ENCODE data around the gene C4orf36.
"Not testable (repeated sequence)": the region's sequence is repeated elsewhere in the genome, so short reads cannot be mapped to it uniquely, and the experiment has no call there.

The C4orf36 gene

DNA sequence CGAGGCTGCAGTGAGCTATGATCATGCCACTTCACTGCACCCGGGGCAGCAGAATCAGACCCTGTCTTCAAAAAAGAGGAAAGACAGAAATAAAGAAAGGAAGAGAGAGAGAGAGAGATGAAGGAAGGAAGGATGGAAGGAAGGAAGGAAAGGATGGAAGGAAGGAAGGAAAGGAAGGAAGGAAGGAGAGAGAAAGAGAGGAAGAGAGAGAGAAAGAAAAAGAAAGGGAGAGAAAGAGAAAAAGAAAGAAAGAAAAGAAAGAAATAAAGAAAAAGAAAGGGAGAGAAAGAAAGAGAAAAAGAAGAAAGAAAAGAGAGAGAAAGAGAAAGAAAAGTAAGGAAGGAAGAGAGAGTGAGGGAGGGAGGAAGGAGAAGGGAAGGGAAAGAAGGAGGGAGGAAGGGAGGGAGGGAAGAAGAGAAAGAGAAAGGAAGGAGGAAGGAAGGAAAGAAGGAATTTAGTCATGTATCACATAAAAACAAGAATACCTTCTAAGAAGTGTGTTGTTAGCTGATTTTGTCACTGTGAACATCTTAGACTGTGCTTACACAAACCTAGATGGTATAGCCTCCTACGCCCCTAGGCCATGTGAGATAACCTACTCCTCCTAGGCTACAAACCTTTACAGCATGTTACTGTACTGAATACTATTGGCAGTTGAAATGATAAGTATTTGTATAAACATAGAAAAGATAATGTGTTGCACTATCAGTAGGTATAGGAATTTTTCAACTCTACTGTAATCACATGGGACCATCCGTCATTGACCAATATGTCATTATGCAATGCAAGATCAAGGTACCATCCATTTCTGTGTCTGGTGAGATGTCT lies 25.2 kb upstream of the C4orf36 start:
- no peak for DNase-seq (ENCODE audit: low spot score)

DNA sequence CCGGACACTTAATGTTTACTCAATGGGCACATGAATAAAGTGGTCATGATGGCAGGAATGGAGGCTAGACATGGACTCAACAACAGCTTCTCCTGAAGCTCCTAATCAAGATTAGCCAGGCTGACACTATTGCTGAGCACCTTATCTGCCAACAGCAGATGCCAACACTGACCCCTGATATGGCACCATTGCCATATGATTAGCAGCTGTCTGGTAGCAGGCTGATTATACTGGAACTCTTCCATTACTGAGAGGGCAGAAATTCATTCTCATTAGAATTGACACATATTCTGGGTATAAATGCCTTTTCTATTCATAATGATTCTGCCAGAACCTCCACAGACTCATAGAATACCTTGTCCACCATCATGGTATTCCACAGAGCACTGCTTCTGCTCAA lies 24.2 kb upstream of the C4orf36 start:
- DNase-seq (ENCODE audit: low spot score): no peak

DNA sequence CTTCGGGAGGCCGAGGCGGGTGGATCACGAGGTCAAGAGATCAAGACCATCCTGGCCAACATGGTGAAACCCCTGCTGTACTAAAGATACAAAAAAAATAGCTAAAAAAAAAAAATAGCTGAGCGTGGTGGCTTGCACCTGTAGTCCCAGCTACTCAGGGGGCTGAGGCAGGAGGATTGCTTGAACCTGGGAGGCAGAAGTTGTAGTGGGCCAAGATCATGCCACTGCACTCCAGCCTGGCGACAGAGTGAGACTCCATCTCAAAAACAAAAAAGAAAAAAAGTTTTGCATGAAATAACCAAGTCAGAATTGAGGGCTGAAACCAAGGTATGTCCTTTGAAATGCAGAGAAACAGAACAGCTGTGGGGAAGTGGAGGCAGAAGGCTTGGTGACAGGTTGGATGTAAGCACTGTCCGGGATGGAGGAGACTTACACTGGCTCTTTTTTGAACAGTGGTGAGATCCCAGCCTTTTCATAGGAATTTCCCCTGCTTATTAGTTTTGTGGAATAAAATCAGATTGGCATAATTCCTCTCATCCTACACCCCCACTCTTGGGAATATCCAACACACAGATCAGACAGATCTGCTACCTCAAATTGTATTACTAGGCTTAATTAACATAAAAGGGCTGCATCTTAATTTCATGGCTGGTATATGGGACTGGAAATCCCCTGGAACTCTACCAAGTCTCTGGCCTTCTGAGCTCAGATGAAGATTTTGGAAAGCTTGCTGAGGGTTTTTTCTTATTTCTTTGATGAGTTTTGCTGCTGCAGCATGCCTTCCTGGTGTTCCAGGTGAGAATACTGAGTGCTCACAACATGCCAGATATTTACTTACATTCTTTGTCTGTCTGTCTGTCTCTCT lies 18.8 kb upstream of the C4orf36 start:
- no peak for DNase-seq (ENCODE audit: low spot score)

DNA sequence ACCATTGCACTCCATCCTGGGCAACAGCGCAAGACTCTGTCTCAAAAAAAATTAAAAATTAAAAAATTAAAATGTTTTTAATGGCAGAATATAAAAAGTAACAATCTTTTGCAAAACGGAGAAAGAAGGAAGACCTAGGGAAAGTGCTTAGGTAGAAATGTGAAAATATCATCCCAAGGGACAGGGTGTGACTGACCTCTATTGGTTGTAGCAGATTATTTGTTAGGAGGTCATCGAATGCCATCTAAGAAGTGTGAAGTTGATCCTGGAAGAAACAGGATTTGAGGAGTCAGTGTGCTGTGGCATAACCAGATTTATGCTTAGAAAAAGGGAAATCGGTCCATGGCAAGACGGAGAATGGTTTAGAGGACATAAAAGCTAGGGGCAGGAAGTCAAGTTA lies 18.1 kb upstream of the C4orf36 start:
- DNase-seq (ENCODE audit: low spot score): no peak

DNA sequence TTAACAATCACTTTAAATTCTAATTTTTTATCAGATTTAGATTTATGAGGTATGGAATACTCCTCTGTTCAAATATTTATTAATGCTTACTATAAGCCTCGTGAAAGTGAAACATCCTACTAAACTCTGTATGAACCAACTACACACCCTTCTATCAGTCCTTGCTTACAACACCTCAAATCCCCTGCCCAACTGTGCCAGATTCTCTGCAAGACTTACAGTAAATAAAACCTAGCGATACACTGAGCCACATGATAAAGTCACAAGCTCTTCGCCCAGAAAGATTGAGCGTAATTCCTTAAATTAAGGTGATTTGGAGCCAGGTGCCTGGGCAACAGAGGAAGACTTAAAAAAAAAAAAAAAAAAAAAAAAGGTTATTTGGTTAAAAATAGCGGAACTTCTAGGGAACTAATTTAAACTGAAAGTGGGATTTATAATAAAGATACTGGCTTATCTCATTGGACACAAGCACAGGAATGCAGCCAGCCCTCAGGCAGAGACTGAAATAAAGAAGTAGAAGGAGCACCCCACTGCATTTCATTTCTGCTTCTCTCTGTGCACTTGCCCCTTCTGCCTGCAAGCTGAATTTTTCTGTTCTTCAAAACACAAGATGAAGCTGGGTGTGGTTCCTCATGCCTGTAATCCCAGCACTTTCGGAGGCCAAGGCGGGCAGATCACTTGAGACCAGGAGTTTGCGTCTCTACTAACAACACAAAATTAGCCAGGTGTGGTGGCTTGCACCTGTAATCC lies 17.5 kb upstream of the C4orf36 start:
- no peak for DNase-seq (ENCODE audit: low spot score)

DNA sequence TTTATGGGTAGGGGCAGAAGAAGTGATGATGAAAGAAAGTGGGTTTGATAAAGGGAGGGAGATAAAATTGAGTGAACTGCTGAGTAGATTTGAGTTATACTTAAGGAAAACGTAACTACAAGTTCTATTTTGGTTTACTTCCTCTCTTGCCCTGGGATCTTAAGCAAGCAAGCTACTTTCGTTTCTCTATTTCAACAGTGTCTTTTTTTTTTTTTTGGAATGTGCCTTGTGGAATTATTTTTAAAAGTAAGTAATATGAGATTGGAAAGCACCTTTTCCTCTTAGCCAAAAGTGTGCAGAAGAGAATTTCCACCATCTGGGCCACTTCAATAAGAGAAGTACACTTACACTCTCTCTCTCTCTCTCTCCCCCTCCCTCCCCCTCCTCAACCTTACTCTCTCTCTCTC lies 16.0 kb upstream of the C4orf36 start:
- DNase-seq (ENCODE audit: low spot score): no peak

DNA sequence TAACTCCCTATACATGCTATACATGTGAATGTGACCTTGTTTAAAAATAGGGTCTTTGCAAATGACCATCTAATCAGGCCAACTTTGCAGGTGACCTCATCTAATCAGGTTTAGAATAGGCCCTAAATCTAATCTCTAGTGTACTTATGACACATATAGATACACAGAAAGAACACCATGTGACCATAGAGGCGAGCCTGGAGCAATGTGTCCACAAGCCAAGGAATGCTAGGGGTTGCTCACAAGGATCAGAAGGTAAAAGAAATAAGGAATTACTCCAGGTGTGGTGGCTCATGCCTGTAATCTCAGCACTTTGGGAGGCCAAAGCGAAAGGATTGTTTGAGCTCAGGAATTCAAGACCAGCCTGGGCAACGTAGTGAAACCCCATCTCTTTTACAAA lies 9.6 kb upstream of the C4orf36 start:
- no peak for DNase-seq (ENCODE audit: low spot score)

DNA sequence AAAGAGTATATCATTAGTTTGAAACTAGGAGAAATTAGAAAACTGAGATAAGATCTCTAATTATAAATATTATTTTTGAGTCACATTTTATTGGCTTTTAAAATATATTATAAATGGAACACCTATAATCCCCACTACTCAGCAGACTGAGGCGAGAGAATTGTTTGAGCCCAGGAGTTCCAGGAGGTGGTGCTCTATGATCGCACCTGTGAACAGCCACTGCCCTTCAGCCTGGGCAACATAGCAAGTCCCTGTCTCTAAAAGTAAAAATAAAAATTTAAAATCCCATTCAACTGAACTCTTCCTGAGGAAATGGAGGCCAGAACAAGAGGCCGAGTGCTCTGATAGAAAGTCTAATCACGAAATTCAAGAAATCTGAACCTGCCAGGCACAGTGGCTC lies 6.3 kb upstream of the C4orf36 start:
- DNase-seq (ENCODE audit: low spot score): no peak

DNA sequence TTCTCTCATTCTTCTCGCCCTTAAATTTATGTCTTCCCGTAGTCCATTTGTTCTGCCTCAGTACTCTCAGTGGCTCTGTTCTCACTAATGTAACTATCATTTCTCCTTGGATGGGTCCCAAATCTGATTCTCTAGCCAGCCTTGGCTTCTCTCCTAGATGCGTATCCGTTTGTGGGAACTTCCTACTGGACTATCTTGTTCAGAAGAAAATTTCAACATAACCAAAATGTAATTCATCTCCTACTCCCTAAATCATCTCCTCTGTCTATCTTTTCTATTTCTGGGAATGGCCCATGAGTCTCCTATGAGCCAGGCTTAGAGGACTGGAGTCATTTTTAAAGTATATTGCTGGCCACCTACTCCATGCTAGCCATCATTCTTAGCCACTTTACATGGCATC lies 4.4 kb upstream of the C4orf36 start:
- DNase-seq (ENCODE audit: low spot score): no peak

DNA sequence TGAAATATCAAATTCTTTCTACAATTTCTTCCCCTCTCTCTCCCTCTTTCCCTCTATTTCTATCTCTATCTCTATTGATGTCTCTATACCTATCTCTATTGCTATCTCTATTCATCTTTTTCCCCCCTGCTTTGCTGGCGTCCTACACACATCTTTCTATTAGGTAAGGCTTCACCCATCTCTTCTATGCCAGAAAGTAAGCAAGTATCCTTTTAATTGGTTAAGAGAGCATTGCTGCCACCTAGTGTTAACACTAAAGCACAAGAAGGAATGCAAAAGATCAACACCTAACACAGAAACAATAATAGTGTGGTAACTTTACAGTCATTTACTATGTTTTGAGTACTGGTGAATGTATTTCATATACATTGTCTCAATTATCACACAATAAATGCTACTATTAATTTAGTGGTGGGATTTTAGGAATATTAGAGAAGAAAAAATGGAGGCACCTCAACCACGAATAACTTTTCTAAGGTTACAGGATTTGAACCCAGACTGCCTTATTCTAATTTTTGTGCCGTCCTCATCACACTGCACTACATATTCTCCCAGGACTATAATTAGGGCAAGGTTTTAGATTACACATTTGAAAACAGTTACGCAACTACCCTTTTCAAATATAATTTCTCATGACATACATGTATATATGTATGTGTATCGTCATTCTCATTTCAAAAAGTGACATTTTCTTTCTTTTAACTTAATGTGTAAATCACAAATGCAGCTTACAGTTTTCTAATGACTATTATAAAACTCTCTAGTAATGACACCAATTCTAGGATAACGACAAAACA lies 3.7 kb upstream of the C4orf36 start:
- peak; percentile 67 for DNase-seq (ENCODE audit: low spot score)

DNA sequence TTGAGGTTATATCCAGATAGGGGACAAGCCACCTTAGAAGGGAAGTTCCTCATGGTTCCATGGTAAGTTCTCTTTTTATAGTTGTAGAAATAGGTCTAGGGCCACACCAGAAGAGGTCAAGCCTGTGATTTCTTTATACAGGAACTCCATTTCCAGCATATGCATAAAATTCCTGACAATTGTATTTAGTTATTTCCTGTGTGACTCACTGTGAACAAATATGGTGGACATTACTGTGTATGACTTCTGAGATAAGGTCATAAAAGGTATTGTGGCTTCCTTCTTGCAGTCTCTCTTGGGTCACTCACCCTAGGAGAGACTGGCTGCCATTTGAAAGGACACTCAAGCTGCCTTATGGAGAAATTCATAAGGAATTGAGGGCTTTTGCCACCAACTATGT lies 2.2 kb upstream of the C4orf36 start:
- DNase-seq (ENCODE audit: low spot score): no peak

DNA sequence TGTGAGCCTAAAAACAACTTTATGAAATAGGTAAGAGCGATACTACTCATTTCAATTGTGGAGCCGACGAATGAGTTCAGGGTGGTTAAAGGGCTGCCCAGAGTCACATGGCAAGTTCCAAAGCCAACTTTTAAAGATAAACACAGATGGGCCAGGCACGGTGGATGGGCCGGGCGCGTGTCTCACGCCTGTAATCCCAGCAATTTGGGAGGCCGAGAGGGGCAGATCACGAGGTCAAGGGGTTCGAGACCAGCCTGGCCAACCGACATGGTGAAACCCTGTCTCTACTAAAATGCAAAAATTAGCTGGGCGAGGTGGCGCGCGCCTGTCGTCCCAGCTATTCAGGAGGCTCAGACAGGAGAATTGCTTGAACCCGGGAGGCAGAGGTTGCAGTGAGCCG lies 914 bp upstream of the C4orf36 start:
- no peak for DNase-seq (ENCODE audit: low spot score)

DNA sequence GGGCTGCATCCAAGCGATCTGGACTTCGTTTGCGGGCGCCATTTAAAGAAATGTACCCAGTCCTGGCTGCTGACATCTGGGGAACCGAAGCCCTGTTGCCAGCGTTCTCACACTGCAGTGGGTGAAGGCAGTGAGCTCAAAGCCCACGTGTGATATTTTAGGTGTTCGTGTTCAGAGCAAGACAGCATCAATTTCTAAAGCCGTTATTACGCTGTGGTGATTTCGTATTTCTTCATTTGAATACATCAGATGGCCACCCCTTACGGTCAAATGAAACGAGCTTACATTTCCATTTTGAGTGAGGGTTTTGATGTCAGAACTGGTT lies 376 bp upstream of the C4orf36 start:
- DNase-seq (ENCODE audit: low spot score): no peak

DNA sequence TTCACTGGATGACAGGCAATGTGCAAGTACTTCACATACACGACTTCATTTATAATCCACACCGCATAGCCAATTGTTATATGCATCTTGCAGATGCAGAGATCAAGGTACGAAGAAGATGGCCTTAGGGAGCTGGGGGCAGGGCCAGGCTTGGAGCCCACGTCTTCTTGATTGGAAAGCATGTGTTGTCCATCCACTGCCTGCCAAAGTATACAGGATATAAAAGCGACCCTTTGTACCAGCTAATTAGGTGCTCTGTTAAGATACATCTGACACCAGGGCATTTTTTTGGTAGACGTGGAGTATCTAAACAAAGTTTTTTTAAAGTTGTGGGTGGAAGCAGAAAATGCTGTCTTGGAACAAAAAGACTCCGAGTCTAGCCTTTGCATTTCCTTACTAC lies 1.4 kb downstream of the C4orf36 start:
- DNase-seq (ENCODE audit: low spot score): no peak

DNA sequence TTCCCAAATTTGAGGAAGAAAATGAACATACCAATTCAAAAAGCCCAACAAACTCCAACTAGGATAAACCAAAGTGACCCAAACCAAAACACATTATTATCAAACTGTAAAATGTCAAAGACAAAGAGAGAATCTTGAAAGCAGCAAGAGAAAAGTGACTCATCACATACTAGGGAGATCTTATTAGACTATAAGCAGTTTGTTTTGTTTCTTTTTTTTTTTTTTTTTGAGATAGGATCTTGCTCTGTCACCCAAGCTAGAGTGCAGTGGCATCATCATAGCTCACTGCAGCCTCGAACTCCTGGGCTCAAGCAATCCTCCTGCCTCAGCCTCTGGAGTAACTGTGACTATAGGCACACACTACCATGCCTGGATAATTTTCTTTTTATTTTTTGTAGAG lies 12.6 kb downstream of the C4orf36 start:
- DNase-seq (ENCODE audit: low spot score): no peak

DNA sequence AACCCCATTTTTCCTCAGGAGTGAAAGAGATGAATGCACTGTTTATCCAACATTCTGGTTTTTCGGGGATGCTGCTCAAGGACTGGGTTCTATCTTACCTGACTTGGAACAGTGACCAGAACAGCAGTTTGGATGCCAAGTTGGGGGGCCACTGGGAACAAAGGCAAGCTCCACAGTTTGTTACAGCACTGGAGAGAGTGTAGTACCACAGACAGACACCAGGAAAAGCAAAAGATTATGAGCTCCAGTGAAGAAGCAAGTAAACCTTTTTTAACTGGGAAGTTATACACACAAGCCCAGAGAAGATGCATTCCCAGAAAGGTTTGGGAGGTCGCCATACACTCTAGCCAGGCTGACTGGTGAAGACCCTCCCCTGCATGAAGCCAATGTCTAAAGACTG lies 13.6 kb downstream of the C4orf36 start:
- no peak for DNase-seq (ENCODE audit: low spot score)

DNA sequence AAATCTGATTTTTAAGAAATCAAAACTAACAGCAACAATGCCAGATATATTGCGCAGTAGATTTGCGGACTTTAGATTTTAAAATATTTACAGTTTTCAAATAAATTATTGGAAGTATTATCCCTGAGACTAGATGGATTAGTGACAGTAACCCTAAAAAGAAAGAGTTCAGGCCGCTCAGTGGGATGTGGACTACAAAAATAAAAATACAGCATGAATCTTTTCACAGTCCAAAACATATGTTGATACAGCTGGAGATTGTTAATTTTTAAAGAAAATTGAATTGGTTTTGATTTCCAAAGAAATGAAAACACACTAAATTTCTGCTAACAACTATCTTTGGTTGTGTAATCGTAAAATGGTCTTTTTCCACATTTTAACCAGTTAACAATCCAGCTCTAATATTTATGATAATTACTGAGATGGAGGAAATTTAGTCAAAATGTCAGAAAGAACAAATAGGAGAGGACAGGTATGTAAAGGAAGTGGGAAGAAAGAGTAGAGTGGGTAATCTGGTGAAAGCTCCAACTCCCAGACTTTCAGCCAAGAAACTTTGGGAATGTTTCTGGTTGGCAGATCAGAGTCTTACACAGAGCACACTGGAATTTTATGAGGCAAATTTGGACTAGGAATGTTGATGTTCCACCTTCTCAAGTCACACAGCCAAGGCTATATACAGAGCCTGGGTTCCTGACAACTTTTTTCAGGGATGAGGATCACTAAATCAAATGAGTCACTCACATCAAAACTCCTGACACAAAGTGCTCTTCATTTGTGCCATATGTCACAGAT lies 15.1 kb downstream of the C4orf36 start:
- DNase-seq (ENCODE audit: low spot score): no peak

DNA sequence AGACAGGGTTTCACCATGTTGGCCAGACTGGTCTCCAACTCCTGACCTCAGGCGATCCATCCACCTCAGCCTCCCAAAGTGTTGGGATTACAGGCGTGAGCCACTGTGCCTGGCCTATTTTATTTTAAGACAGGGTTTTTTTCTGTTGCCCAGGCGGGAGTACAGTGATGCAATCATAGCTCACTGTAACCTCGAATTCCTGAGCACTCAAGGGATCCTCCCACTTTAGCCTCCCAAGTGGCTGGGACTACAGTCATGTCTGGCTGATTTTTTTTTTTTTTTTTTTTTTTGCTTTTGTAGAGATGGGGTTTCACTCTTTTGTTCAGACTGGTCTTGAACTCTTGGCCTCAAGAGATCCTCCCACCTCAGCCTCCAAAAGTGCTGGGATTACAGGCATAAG lies 16.8 kb downstream of the C4orf36 start:
- not testable (repeated sequence) for DNase-seq (ENCODE audit: low spot score)

DNA sequence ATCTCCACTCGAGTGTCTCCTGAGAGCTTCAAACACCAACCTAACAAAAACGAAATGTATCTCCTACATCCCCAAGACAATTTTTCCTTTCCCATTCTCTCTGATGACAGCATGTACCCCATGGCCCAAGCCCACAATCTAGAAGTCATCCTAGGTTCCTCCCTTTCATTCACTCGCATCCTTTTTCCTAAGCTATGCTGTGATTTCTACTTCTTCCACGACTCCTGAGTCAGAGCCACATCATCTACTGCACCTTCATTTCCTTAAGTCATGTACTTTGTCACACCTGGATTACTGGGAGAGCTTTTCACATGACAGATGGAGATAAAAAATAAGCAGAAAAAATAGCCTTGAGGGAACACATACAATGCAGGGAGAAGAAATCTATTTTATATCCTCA lies 20.1 kb downstream of the C4orf36 start:
- DNase-seq (ENCODE audit: low spot score): no peak

DNA sequence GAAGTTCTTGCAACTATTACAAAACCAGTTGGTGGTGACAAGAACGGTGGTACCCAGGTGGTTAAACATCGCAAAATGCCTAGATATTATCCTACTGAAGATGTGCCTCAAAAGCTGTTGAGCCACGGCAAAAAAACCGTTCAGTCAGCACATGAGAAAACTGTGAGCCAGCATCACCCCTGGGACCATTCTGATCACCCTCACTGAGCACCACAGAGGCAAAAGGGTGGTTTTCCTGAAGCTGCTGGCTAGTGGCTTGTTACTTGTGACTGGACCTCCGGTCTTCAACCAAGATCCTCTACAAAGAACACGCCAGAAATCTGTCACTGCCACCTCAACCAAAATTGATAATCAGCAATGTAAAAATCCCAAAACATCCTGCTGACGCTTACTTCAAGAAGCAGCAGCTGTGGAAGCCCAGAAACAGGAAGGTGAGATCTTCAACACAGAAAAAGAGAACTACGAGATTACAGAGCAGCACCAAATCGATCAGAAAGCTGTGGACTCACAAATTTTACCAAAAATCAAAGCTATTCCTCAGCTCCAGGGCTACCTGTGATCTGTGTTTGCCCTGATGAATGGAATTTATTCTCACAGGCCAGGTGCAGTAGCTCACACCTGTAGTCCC lies 21.7 kb downstream of the C4orf36 start:
- no peak for DNase-seq (ENCODE audit: low spot score)
